Epithelial cell of proximal tubule (primary cell): ENCODE results near the gene PNLIPRP1. TPM values are rescaled to one million over a fixed set of nuclear protein-coding genes. Genes with fewer than 3 reads are reported as not detected.

Experiments used
- DNase-seq: peaks from one replicate; pipeline ENCODE4 v3.0.0-alpha.2; 2011; ENCODE audit warnings: low read depth
- H3K4me3 ChIP-seq: 2 replicates; pipeline ENCODE4 v1.5.1; 2011; ENCODE audit warnings: low read depth, mild to moderate bottlenecking, low read length
- total RNA-seq: library from RNA; depleted of rRNA; stranded (reverse); fragments of >200 nt; gene quantifications from 2 replicates; pipeline ENCODE4 v1.2.3, GENCODE V29; 2015
- TF ChIP-seq, protein P1 (sequence below): conservative IDR thresholded peaks from 2 replicates; pipeline ENCODE4 v1.5.1; 2012; ENCODE audit warnings: low read depth, mild to moderate bottlenecking, low read length

Gene PNLIPRP1
- total RNA-seq, 1 donor from 2014 or later, result not detected

DNA sequence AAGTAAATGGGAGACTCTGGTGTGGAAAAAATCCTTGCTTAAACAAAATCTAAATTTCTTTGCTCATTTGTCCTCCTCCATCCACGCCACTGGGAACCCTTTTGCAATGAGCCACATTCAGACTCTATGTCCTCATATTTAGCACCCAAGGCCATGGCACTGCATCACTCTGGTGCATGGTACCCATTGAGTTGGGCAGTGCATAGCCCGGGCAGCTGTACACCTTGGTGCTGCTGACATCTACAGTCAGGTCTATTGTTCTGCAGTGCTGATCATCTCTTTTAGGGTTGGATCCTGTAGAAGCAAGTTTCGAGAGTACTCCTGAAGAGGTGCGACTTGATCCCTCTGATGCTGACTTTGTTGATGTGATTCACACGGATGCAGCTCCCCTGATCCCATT, 6.8 kb downstream of the PNLIPRP1 start:
- TF ChIP-seq, protein P1, sequence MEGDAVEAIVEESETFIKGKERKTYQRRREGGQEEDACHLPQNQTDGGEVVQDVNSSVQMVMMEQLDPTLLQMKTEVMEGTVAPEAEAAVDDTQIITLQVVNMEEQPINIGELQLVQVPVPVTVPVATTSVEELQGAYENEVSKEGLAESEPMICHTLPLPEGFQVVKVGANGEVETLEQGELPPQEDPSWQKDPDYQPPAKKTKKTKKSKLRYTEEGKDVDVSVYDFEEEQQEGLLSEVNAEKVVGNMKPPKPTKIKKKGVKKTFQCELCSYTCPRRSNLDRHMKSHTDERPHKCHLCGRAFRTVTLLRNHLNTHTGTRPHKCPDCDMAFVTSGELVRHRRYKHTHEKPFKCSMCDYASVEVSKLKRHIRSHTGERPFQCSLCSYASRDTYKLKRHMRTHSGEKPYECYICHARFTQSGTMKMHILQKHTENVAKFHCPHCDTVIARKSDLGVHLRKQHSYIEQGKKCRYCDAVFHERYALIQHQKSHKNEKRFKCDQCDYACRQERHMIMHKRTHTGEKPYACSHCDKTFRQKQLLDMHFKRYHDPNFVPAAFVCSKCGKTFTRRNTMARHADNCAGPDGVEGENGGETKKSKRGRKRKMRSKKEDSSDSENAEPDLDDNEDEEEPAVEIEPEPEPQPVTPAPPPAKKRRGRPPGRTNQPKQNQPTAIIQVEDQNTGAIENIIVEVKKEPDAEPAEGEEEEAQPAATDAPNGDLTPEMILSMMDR, result no peak
- no peak overlapping the region for H3K4me3 ChIP-seq
- DNase-seq, result no peak

DNA sequence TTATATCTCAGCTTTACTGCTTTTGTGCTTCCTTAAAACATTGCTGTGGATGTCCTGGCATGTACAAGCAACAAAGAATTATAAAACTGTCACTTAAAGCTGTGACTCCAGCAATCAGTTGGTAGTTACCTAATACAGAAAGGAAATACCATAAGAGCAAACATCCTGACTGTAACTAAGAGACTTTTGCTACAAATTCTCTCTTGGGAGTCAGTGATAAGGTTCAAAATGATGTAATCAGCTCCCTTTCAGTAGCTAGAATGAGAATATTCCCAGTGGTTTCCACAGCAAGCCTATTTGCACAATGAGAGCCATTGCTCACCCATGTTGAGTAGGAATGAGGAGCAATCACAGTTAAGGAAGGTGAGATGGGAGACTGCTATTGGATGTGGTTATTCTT, 7.6 kb downstream of the PNLIPRP1 start:
- H3K4me3 ChIP-seq, result no peak overlapping the region
- no peak for DNase-seq
- TF ChIP-seq, protein P1, result no peak

DNA sequence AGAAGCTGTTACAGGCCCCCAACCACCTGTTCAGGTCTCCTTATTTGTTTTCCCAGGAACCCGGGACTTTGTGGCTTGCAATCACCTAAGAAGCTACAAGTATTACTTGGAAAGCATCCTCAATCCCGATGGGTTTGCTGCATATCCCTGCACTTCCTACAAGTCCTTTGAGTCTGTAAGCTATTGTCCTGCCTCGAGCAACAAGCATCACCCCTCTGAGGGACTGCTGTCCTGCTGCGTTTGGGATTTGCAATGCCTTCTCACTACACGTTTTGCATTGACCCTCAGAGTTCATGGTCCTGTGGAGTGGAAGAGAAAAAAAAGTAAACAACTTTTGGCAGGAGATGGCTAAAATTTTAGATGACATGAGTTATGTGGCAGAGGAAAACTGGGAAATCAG, 9.2 kb downstream of the PNLIPRP1 start:
- DNase-seq, result no peak
- TF ChIP-seq, protein P1, result no peak
- no peak overlapping the region for H3K4me3 ChIP-seq

DNA sequence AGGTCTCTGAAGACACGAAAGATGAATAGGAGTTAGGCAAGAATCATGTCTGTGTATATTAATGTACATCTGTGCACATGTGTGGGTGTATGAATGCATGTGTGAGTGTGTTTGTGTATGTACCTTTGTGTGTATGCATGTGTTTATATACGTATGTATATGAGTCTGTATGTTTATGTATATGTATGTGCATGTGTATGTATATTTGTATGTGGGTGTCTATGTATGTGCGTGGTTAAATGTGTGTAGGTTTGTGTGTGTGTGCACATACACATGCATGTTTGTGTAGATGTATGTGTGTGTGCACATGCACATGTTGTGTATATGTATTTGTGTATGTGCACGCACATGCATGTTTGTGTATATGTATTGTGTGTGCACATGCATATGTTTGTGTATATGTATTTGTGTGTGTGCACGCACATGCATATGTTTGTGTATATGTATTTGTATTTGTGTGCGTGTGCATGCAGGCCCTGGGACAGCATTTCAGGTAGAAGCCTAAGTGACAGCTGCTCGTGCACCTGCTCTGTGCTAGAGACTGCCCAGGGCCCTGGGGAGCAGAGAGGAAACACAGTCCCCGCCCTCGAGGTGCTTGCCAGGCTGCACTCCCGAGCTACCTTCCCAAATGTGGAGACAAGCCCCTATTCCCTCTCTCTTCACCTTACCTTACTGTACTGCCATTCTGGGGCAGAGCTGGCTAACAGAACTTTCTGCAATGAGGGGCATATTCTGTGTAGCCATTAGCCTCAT, 12.1 kb downstream of the PNLIPRP1 start:
- no peak for DNase-seq
- TF ChIP-seq, protein P1, result no peak
- no peak overlapping the region for H3K4me3 ChIP-seq

DNA sequence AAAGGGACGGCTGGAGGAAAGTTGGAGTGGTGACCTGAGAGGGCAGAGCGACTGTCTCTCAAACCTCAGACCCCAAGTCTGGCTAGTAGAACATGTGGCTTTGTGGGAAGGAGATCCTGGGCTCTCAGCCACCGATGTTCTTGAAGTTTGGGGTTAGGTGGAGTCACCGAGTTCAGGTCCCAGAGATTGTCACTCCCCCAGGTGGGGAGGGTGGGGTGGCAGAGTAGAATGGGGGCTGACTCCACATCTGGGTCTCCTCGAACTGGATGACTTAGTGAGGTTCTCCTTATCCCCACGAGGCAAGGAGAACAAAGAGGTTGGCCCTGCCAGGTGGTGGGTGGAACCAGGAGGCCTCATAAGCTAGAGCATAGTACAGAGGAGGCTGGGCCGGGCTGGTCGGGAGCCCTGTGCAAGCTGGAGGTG, 15.3 kb downstream of the PNLIPRP1 start:
- TF ChIP-seq, protein P1, result no peak
- no peak overlapping the region for H3K4me3 ChIP-seq
- no peak for DNase-seq

DNA sequence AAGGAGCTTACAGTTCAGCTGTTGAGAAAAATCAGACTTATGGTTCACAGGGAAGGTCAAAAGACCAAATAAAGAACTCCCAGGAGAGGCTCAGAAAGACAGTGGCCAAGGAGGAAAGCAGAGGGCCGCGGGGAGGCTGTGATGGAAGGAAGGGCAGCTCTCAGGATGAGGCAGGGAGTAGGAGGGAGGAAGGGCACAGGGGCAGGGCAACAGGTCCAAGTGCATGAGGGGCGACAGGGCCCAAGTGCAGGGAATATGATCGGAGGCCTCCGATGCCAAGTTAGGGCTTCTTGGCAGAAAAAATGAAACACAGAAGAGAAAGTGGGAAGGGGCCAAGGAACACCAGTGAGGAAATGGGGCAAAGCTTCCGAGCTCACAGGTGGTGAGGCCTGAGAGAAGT, 16.6 kb downstream of the PNLIPRP1 start:
- H3K4me3 ChIP-seq, result no peak overlapping the region
- TF ChIP-seq, protein P1, result no peak
- DNase-seq, result no peak
